NCI-H1694 (cell line): ENCODE results near the gene PXN.
"Not testable (repeated sequence)": the region's sequence is repeated elsewhere in the genome, so short reads cannot be mapped to it uniquely, and the experiment has no call there.

Experiments
- DNase-seq: peaks from one replicate; lab custom pipeline; 2025; lab: John Stamatoyannopoulos, UW

Gene PXN

DNA sequence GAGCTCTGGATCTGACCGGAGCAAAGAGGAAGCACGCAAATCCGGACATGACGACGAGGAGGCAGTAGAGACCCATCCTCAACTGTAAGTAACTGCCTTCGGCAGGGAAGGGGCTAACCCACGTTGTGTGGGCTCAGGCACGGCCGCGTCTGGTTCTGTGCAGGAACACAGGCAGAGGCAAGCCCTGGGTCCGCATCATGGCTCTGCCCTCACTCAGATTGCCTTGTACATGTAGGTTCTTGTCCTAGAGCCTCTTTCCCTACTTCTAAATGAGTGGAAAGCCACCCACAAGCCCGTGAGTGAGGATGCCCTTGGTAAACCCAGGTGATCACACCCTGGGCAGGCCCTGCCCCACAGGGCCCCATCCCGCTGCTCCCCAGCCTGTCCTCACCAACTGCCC lies 55.7 kb downstream of the PXN start:
- DNase-seq: no peak

DNA sequence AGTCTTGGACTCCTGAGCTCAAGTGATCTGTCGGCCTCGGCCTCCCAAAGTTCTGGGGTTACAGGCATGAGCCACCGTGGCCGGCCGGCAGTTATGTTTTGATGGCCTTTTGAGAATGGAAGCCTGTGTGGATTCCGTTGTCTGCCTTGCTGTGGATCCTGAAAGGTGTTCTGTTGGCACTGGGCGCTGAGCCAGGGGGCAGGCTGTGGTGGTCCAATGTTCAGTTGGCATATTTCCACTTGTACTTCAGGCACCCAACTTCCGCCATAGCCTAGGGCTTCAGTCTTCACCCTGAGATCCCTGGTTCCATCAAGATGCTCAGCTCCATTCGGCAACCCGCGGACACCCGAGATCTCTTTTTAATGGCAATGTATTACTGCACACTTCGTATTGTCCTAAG lies 58.3 kb downstream of the PXN start:
- no peak for DNase-seq

DNA sequence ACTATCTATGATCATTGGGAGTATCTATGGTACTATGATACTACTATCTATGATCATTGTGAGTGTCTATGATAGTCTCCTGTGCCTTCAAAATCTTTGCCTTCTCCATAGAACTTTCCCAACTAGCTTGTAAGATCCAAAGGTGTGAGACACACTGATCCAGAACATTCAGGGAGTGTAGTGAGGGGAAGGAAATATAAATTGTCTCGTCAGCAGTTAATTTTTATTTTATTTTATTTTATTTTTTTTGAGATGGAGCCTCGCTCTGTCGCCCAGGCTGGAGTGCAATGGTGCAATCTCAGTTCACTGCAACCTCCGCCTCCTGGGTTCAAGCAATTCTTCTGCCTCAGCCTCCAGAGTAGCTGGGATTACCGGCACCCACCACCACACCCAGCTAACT lies 58.7 kb downstream of the PXN start:
- DNase-seq: not testable (repeated sequence)

DNA sequence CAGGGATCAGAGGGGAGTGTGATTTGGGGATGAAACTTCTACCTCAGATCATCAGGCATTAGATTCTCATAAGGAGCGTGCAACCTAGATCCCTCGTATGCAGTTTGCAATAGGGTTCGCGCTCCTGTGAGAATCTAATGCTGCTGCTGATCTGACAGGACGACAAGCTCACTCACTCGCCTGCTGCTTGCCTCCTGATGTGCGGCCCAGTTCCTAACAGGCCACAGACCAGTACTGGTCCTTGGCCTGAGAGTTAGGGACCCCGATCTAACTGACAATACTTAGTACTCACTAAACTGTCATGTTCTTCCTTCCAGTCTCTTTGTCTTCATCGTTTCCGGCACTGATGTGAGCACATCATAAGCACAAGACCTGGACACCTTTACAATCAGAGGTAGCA lies 59.3 kb downstream of the PXN start:
- no peak for DNase-seq

DNA sequence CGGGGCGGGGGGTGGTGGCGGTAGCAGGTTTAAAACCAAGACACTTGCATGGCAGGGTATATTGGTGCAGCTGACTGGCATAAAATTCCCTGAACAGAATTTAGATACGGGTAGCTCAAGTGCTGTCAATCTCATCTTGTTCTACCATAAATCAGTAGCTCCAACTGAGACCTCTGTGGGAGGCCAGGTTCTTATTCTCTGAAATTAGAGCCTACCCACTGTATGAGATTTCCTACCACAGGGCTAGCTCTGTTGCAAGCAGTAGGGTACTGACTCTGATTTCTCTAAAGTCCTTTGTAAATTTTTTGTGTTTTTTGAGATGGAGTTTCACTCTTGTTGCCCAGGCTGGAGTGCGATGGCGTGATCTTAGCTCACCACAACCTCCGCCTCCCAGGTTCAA lies 61.4 kb downstream of the PXN start:
- DNase-seq: no peak

DNA sequence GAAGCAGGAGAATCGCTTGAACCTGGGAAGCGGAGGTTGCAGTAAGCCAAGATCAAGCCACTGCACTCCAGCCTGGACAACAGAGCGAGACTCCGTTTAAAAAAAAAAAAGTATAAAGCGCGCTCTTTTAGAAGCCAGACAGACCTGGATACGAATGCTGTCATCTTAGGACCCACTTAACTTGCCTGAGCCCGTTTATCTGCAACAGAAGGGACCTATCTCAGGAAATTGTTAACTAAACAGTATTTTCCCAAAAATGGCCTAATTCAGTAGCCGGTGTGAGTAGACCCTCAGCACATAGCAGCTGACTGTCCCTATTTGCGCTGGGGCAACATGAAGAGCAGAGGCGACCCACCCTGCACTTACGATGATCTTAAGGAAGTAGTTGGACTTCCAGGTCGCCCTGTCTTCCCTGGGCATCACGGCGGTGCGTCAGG lies 65.1 kb downstream of the PXN start:
- no peak for DNase-seq

DNA sequence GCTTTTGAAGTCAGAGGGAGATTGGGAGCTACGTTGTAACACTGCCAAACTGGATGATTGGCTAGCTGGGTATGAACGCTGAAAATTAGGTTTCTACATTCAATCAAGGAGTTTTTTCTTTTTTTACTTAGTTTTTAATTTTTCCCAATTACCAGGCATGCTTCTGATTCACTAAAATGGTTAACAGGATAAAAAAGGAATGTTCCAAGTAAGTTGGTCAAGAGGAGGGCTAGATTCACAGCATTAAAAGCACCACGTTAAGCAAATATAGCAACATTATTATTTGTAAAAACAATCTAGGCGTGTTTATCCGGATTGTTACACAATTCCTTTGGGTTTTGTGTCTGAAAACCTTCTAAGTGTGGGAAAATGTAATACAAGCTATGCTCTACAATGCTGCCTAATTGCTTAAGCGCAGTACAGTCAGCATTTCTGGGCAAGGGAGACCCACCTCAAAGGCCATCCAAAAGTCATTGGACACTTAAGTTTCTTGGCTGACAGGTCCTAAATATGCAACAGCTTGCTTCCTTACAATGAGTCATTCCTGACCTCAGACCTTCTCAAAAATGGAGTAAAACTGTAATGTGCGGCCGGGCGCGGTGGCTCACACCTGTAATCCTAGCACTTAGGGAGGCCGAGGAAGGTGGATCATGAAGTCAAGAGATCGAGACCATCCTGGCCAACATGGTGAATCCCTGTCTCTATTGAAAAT lies 65.8 kb downstream of the PXN start:
- DNase-seq: no peak

DNA sequence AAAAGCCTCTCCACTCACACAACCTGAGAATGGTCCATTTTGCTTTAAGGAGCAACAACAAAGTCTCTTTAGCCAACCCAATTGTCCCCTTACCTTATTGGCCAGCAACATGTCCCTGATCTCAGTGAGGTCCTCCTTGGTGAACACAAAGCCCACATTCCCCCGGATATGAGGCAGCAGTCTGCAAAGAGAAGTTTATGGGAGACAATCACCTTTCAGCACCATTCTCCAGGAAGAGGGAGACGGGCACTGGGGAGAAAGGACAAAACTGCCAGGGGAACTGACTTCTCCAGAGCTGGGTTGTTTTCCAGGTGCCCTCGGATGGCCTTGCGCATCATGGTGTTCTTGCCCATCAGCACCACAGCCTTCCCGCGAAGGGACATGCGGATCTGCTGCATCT lies 66.5 kb downstream of the PXN start:
- no peak for DNase-seq

DNA sequence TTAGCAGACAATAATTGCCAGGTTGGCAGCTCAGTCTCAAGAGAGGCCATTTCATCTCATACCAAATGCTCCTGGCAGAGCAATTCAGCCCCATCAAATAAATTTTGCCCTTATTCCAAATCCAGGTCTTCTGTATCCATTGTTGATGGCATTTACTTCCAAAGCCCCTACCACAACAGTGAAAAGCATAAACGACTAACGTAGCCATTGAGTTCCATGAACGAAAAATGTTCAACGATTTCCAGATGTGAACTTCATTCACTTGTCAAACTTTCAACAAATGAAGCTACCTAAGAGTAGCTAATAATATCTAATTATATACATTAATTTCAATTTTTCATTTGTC lies 68.0 kb downstream of the PXN start:
- DNase-seq: no peak

DNA sequence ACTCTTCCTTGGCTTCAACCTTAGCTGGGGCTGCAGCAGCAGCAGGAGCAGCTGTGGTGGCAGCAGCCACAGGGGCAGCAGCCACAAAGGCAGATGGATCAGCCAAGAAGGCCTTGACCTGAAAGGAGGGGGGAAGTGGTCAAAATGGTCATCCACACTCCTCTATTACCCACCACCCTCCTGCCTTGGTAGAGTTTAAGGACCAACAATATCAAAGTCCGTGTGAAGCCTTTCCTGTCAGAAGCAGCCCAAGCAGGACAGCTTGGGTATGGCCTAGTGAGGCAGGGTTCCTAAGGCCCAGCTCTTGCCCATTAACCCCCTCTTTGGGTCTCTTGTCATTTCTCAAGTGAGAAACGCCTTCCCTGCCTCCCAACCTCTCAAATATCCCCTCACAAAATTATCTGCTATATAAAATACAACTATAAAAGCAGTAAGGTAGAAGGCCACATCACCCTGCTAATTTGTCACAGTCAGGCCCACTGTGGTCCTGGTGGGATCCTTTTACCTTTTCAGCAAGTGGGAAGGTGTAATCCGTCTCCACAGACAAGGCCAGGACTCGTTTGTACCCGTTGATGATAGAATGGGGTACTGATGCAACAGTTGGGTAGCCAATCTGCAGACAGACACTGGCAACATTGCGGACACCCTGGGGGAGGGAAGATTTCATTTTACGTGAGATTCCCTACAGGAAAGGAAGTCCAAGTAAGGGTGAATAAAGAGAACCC lies 68.6 kb downstream of the PXN start:
- not testable (repeated sequence) for DNase-seq

DNA sequence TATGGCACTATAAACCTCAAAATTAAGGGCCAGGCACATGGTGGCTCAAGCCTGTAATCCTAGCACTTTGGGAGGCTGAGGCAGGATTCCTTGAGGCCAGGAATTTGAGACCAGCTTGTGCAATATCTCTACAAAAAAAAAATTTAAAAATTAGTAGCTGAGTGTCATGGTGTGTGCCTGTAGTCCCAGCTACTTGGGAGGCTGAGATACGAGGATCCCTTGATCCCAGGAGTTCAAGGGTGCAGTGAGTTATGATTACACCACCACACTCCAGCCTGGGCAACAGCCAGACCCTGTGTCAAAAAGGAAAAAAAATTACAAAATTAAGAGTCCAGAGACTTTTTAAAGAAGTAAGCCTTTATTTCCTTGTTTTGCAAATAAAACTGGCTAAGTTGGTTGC lies 69.2 kb downstream of the PXN start:
- DNase-seq: no peak

DNA sequence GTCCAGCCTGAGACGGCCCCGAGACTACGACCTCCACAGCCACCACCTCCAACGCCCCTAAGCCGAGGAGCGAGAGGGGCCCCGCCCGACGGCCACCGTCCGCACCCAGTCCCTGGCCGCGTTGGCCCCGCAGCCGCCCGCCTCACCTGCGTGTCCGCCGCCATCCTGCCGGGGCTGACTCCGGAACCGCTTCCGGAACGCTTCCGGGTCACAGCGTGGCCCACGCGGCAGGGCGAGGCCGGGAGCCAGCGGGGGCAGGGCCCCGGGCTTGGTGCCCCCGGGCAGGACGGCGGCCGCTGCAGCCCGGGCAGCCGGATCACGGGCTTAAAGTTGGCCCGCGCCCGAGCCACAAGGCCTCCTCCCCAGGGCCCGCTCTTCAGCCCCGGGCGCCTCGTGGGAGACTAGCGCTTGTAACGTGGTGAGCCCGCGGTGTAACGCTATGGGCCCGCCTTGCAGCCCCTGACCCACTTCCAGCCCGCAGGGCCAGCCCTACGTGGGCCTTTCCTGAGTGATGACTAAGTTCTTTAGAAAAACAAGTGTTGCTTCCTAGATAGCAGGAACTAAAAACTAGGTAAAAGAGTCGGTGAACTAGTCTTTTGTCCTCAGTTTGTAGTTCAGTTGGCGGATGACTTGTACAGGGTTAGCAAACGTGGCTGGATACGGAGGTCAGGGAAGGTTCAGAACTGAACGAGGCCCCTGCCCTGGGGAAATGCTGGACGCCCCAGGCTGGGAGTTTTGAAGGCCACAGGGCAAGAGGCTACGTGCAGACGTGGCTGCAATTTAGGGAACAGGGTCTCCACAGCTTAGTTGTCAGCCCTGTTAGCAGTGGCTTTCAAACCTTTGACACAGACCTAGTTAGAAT lies 70.8 kb downstream of the PXN start, which contains the start of gene GCN1:
TSS of gene GCN1 (minus strand) at position 182 of the 862 bp plus-strand sequence. CDS start at position 164, 18 bp downstream.
- peak; percentile 1 for DNase-seq

DNA sequence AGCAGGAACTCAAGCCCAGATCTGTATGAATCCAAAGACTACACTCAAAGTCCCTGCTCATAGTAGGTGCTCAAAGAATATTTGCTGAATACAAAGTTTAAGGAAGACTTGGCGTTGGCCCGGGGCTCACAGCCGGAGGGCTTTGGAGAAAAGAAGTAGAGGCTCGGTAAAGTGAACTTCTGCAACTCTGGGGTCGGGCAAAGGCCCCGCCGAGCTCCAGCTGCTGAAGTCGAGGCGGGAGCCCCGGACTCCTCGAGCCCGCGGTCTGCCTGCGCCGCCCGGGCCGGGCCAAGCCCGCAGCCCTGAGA lies 71.3 kb downstream of the PXN start:
- no peak for DNase-seq

DNA sequence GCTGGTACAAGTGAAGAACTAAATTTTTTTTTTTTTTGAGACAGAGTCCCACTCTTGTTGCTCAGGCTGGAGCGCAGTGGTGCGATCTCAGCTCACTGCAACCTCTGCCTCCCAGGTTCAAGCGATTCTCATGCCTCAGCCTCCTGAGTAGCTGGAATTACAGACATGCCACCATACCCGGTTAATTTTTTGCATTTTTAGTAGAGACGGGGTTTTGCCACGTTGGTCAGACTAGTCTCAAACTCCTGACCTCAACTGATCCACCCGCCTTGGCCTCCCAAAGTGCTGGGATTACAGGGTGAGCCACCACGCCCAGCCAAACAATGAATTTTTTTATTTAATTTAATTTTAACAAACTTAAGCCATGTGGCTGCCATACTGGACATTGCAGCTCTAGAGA lies 72.2 kb downstream of the PXN start:
- not testable (repeated sequence) for DNase-seq

DNA sequence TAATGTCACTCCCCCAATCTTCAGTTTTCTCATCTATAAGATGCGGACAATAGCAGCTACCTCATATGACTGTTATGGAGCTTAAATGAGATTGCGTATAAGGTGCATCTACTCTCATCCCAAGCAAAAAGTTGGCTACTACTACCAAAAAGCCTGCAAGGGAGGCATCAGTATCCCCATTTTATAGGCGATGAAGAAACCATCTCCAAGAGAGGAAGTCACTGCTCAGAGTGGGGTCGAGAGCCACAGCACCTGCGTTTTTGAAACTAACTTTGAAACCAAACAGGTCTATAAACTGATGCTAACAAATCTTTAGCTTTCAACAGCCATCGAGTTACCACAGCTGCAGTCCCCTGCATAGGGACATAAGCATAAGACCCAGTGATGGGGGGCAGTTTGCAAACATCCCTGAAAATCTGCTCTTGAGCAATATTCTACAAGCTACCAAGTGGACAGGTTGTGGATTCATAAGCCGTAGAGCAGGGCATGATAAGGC lies 74.5 kb downstream of the PXN start:
- DNase-seq: no peak

DNA sequence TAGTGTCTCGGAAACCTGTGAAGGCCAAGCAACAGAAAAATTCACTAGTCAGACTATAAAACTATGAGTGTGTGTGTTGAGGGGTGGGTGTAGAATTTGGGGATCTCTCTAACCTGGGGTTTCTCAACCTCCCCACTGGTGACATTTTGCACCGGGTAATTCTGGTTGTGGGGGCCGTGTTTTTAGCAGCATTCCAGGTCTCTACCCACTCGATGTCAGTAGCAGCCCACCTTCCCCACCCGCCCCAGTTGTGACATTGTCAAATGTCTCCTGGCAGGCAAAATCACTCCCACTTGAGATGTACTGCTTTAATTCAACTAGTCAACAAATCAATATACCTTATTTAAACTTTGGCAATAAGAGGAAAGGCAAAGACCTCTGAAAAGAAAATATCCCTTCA lies 75.1 kb downstream of the PXN start:
- DNase-seq: no peak

DNA sequence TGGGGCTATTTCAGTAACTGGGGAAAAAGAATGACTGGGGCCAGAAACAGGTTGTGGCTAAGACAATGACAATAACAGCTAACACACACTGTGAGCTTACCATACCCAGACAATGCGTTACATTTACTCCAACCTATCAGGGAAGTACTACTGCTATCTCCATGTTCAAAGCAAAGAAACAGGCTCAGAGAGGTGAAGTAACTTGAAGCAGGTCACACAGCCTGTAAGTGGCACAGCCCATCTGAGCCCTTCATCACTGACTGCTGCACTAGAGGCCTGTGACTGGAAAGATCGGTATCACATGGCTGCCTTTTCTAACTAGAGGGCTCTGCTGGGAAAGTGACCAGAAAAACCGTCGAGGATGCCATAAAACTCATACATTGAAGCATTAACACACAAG lies 78.9 kb downstream of the PXN start:
- DNase-seq: no peak

DNA sequence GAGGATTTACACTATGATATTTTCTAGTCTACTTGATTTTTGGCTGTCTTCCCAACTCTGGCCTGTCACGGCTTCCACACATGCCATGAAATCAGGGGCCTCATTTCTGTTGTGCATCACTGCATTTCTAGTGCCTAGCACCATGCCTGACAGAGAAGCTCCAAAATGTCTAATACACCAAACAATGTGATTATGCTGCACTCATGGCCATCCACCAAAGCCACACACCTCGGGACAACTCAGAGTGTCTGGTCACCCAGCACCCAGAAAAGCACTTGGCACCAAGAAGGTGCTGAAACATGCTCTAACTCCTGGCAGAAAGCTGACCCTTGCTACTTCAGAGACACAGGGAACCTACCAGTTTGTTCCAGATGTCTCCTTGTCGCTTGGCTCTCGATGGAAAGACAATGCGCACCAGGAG lies 82.3 kb downstream of the PXN start:
- no peak for DNase-seq

DNA sequence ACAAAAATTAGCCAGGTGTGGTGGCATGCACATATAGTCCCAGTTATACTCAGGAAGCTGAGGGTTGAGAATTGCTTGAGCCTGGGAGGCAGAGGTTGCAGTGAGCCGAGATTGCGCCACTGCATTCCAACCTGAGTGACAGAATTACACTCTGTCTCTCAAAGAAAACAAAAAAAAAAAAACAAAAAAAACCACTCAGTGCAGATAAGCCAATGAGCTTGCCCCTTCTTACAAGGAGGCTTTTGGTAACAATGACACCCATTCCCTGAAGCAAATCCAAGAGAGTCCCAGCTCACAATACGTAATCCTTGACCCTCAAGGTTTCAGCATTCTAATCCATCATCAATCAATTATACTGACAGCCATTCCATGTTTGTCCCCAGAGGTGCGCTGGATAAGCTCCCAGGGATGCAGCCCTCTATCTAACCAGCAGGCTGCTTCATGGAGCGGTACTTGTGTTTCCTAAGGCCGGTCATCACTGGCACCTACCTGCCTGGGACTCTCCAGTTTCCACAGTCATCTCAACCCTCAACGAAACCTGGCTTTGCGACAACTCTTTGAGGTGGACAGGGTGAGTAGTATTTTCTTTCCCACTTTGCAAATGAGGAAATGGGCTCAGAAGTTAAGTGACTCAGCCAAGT lies 83.4 kb downstream of the PXN start:
- DNase-seq: no peak

DNA sequence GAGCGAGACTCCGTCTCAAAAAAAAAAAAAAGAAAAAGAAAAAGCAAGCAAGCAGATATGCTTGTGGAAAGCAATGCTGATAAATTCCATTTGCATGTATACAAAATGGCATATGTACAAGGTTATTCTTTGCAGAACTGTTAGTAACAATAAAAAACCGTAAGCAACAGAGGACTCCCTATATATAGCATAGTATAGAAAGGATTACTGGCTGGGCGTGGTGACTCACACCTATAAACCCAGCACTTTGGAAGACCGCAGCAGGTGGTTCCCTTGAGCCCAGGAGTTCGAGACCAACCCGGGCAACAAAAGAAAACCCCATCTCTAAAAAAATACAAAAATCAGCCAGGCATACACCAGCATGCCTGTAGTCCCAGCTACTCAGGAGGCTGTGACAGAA lies 84.6 kb downstream of the PXN start:
- no peak for DNase-seq

DNA sequence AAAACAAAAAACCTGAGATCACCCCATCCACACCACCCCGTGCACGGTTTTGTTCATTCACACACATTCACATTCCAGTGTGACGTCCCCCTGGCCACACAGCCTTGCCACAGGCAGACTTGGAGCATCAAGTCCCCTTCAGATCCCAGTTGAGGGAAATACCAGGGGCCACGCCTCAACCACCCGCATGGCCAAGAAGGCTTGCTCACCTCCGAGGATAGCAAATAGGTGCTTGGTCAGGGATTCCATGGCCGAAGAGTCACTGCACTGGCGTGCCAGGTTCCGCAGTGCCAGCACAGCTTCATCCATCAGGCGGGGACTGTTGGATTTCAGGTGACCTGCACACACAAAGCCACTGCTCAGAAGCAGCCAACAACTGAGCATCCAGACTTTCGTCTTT lies 90.0 kb downstream of the PXN start:
- no peak for DNase-seq

DNA sequence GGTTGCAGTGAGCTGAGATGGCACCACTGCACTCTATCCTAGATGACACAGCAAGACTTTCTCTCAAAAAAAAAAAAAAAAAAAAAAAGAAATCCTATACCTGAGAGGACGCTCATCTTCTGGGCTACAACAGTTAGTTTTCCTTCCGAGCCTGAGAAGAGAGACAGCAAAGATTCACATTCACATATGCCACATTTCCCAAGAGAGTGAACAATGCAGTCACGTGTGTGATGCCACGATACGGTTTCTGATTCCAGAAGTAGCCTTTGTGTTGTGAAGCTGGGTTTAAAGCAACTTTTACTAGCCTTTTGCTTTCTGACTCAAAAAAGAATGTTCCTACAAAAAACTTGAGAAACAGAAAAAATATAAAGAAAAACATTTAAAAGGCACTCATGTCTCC lies 90.5 kb downstream of the PXN start:
- no peak for DNase-seq
